ACC112 (cell line): ENCODE data around the gene HEATR5A.
A peak's percentile ranks its signal among the peaks of the same experiment; 100 is the strongest.

Experiments used
- H2AFZ ChIP-seq: fragments of 200-600 bp; sonication (generic); one replicate; pipeline ENCODE4 v1.6.0; 2017; ENCODE audit warnings: antibody characterized with exemption, low read length; ENCODE audit not compliant: unreplicated experiment
- H3K27ac ChIP-seq: fragments of 200-600 bp; sonication (generic); 2 replicates; pipeline ENCODE4 v1.5.1; 2014; ENCODE audit warnings: low read depth, mild to moderate bottlenecking, antibody characterized with exemption, low read length, moderate library complexity
- H3K27me3 ChIP-seq: fragments of 200-600 bp; sonication (generic); 2 replicates; pipeline ENCODE4 v1.6.1; 2014; ENCODE audit warnings: mild to moderate bottlenecking, antibody characterized with exemption, low read length, moderate library complexity, mixed read lengths; ENCODE audit not compliant: insufficient read depth
- H3K36me3 ChIP-seq: fragments of 200-600 bp; sonication (generic); 2 replicates; pipeline ENCODE4 v1.6.1; 2016; ENCODE audit warnings: mild to moderate bottlenecking, antibody characterized with exemption, low read length, moderate library complexity, mixed read lengths; ENCODE audit not compliant: insufficient read depth
- H3K4me1 ChIP-seq: fragments of 200-600 bp; sonication (generic); one replicate; pipeline ENCODE4 v1.6.1; 2016; ENCODE audit warnings: low read length, mixed read lengths; ENCODE audit not compliant: insufficient read depth, unreplicated experiment, control insufficient read depth
- H3K4me3 ChIP-seq: fragments of 200-600 bp; sonication (generic); 2 replicates; pipeline ENCODE4 v1.5.1; 2014; ENCODE audit warnings: mild to moderate bottlenecking, low read depth, low read length
- H3K79me2 ChIP-seq: fragments of 200-600 bp; sonication (generic); one replicate; pipeline ENCODE4 v1.6.0; 2016; ENCODE audit warnings: low read length; ENCODE audit not compliant: control insufficient read depth, unreplicated experiment, insufficient read depth

HEATR5A gene

GRCh38 chr14:31425905-31426304 is 5.6 kb upstream of the HEATR5A start:
- Histone ChIP-seq H3K79me2 (no peaks in the 10 kb centered on the region), H3K4me3 (no peak overlapping the region), H3K36me3 (no peaks in the 10 kb centered on the region), H3K27me3 (no peaks in the 10 kb centered on the region), H3K27ac (no peak overlapping the region), H3K4me1 (no peaks in the 10 kb centered on the region), H2AFZ (no peak overlapping the region)

GRCh38 chr14:31421200-31421599 is 850 bp upstream of the HEATR5A start:
- Histone ChIP-seq H3K27me3 (no peaks in the 10 kb centered on the region), H3K79me2 (peaks cover 31% of the 10 kb centered on the region), H3K4me3 (peak overlapping the region; percentile 95), H3K36me3 (peaks cover 3% of the 10 kb centered on the region; the same call in 1 of the 2 replicates), H2AFZ (peak overlapping the region; percentile 89), H3K4me1 (peaks cover 7% of the 10 kb centered on the region), H3K27ac (no peak overlapping the region)

GRCh38 chr14:31419967-31420318 is 407 bp downstream of the HEATR5A start:
- H3K4me3 ChIP-seq: peak overlapping the region; percentile 95
- peaks cover 41% of the 10 kb centered on the region for H3K79me2 ChIP-seq

GRCh38 chr14:31419179-31419966 is 977 bp downstream of the HEATR5A start:
- Histone ChIP-seq H3K27me3 (no peaks in the 10 kb centered on the region), H2AFZ (peak overlapping the region; percentile 93), H3K4me3 (peak overlapping the region; percentile 95), H3K36me3 (peaks cover 3% of the 10 kb centered on the region; the same call in 1 of the 2 replicates), H3K27ac (peak overlapping the region; percentile 43), H3K79me2 (peaks cover 42% of the 10 kb centered on the region), H3K4me1 (peaks cover 11% of the 10 kb centered on the region)

More at GRCh38 chr14:31419967-31420318, 407 bp downstream of the HEATR5A start:
- peaks cover 7% of the 10 kb centered on the region for H3K4me1 ChIP-seq
- H2AFZ ChIP-seq: peak overlapping the region; percentile 93
- H3K36me3 ChIP-seq: peaks cover 3% of the 10 kb centered on the region; the same call in 1 of the 2 replicates
- no peaks in the 10 kb centered on the region for H3K27me3 ChIP-seq
- H3K27ac ChIP-seq: peak overlapping the region; percentile 43

GRCh38 chr14:31418440-31418839 is 1.9 kb downstream of the HEATR5A start:
- peak overlapping the region; percentile 95 for H3K4me3 ChIP-seq
- peaks cover 42% of the 10 kb centered on the region for H3K79me2 ChIP-seq
- H3K4me1 ChIP-seq: peaks cover 18% of the 10 kb centered on the region
- no peak overlapping the region; the same call in 1 of the 2 replicates for H3K27ac ChIP-seq
- peaks cover 3% of the 10 kb centered on the region; the same call in 1 of the 2 replicates for H3K36me3 ChIP-seq
- H3K27me3 ChIP-seq: no peaks in the 10 kb centered on the region
- peak overlapping the region; percentile 20 for H2AFZ ChIP-seq

- Histone ChIP-seq H3K4me1 (peaks cover 23% of the 10 kb centered on the region), H2AFZ (no peak overlapping the region), H3K27me3 (no peaks in the 10 kb centered on the region), H3K27ac (peak overlapping the region; percentile 20), H3K79me2 (peaks cover 58% of the 10 kb centered on the region), H3K4me3 (no peak overlapping the region), H3K36me3 (peaks cover 3% of the 10 kb centered on the region; the same call in 1 of the 2 replicates)
Measured at GRCh38 chr14:31414190-31414833, 6.0 kb downstream of the HEATR5A start.

GRCh38 chr14:31411218-31411727 is 9.1 kb downstream of the HEATR5A start:
- peaks cover 16% of the 10 kb centered on the region for H3K4me1 ChIP-seq
- no peak overlapping the region for H2AFZ ChIP-seq
- no peaks in the 10 kb centered on the region; the same call in 1 of the 2 replicates for H3K36me3 ChIP-seq
- H3K27ac ChIP-seq: no peak overlapping the region
- peaks cover 35% of the 10 kb centered on the region for H3K79me2 ChIP-seq
- peak overlapping the region; percentile 11; the same call in 1 of the 2 replicates for H3K4me3 ChIP-seq
- no peaks in the 10 kb centered on the region for H3K27me3 ChIP-seq

- Histone ChIP-seq H3K4me3 (no peak overlapping the region), H3K36me3 (no peaks in the 10 kb centered on the region; the same call in 1 of the 2 replicates), H3K79me2 (peaks cover 28% of the 10 kb centered on the region), H3K27me3 (no peaks in the 10 kb centered on the region), H3K27ac (no peak overlapping the region), H3K4me1 (peaks cover 16% of the 10 kb centered on the region), H2AFZ (no peak overlapping the region)
Measured at GRCh38 chr14:31410048-31410650, 10.2 kb downstream of the HEATR5A start.

- H3K27me3 ChIP-seq: no peaks in the 10 kb centered on the region
- peaks cover 6% of the 10 kb centered on the region for H3K4me1 ChIP-seq
- no peak overlapping the region for H3K27ac ChIP-seq
- no peaks in the 10 kb centered on the region; the same call in 1 of the 2 replicates for H3K36me3 ChIP-seq
- H3K4me3 ChIP-seq: no peak overlapping the region
- peaks cover 29% of the 10 kb centered on the region for H3K79me2 ChIP-seq
- H2AFZ ChIP-seq: no peak overlapping the region
Measured at GRCh38 chr14:31408421-31408820, 11.9 kb downstream of the HEATR5A start.

- H3K79me2 ChIP-seq: peaks cover 22% of the 10 kb centered on the region
Measured at GRCh38 chr14:31405599-31406232, 14.6 kb downstream of the HEATR5A start.

More at GRCh38 chr14:31405599-31406232, 14.6 kb downstream of the HEATR5A start:
- Histone ChIP-seq H3K4me3 (no peak overlapping the region), H2AFZ (no peak overlapping the region), H3K27me3 (no peaks in the 10 kb centered on the region), H3K27ac (no peak overlapping the region), H3K4me1 (no peaks in the 10 kb centered on the region), H3K36me3 (peaks cover 5% of the 10 kb centered on the region)
